Stimulated activated CD8-positive, alpha-beta memory T cell treated with anti-CD3 and anti-CD28 coated beads, Interleukin-12 subunit alpha, Interleukin-12 subunit beta, amount 100 ng/mL, for 4 hours (primary cell): Measurements from ENCODE around the gene LMF1.
"Not testable (repeated sequence)": the region's sequence is repeated elsewhere in the genome, so short reads cannot be mapped to it uniquely, and the experiment has no call there.

ENCODE experiments used
- DNase-seq: peaks from one replicate; pipeline ENCODE4 v3.0.0-alpha.2; 2020; ENCODE audit warnings: low read depth

Gene LMF1

GRCh38 chr16:895371-895770 lies 75.4 kb downstream of the LMF1 start:
- DNase-seq, result no peak

GRCh38 chr16:894841-895240 lies 75.9 kb downstream of the LMF1 start:
- no peak for DNase-seq

- no peak for DNase-seq
Observed at GRCh38 chr16:894136-894535, 76.6 kb downstream of the LMF1 start.

- DNase-seq, result no peak
Observed at GRCh38 chr16:893360-893759, 77.4 kb downstream of the LMF1 start.

GRCh38 chr16:892536-893255 lies 78.1 kb downstream of the LMF1 start:
- no peak for DNase-seq

GRCh38 chr16:892006-892405 lies 78.8 kb downstream of the LMF1 start:
- DNase-seq, result no peak

- DNase-seq, result no peak
Observed at GRCh38 chr16:891353-891740, 79.4 kb downstream of the LMF1 start.

GRCh38 chr16:890716-891352 lies 80.0 kb downstream of the LMF1 start:
- no peak for DNase-seq

- no peak for DNase-seq
Observed at GRCh38 chr16:890217-890616, 80.6 kb downstream of the LMF1 start.

- DNase-seq, result no peak
Observed at GRCh38 chr16:889586-889985, 81.2 kb downstream of the LMF1 start.

- DNase-seq, result no peak
Observed at GRCh38 chr16:888901-889570, 81.7 kb downstream of the LMF1 start.

GRCh38 chr16:888456-888855 lies 82.3 kb downstream of the LMF1 start:
- not testable (repeated sequence) for DNase-seq

GRCh38 chr16:887846-888245 lies 82.9 kb downstream of the LMF1 start:
- no peak for DNase-seq

GRCh38 chr16:886802-887731 lies 83.7 kb downstream of the LMF1 start:
- no peak for DNase-seq

GRCh38 chr16:886084-886543 lies 84.7 kb downstream of the LMF1 start:
- no peak for DNase-seq

GRCh38 chr16:885391-885790 lies 85.4 kb downstream of the LMF1 start:
- DNase-seq, result no peak

GRCh38 chr16:884232-884631 lies 86.6 kb downstream of the LMF1 start:
- no peak for DNase-seq

- no peak for DNase-seq
Observed at GRCh38 chr16:883781-884180, 87.0 kb downstream of the LMF1 start.

- no peak for DNase-seq
Observed at GRCh38 chr16:883340-883739, 87.4 kb downstream of the LMF1 start.

GRCh38 chr16:882671-883070 lies 88.1 kb downstream of the LMF1 start:
- DNase-seq, result not testable (repeated sequence)

- no peak for DNase-seq
Observed at GRCh38 chr16:882256-882655, 88.5 kb downstream of the LMF1 start.
